Measurements from ENCODE around the gene SUCO. TPM values are rescaled to one million over a fixed set of nuclear protein-coding genes. Genes with fewer than 3 reads are reported as not detected.

SUCO gene
- total RNA-seq, 1 experiment from 2014 or later = 37.4 TPM

DNA sequence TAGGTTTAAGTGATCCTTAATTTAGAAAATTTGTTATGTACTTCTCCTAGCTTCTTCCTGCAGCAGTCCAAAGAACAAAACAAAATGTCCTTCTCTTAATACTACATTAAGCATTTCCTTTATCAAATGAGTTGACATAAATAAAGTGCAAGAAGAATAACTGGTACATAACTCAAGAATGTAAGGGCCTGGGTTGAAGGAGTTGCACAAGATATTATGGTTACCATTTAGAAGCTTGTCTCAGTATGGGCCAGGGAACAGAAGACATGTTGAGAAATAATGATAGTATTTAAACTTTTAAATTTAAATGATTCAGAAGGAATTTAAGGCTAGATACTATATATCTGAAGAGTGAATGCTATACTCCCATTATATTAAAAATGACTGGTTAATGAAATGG lies 23.5 kb downstream of the SUCO start (continued):
- no peak for TF ChIP-seq NR3C1 (CRISPR knock-in tag; conservative IDR thresholded peaks at IDR 0.05; ENCODE audit: low read depth)
- no peak for TF ChIP-seq PRRX2 (CRISPR knock-in tag; IDR thresholded peaks at IDR 0.05)

DNA sequence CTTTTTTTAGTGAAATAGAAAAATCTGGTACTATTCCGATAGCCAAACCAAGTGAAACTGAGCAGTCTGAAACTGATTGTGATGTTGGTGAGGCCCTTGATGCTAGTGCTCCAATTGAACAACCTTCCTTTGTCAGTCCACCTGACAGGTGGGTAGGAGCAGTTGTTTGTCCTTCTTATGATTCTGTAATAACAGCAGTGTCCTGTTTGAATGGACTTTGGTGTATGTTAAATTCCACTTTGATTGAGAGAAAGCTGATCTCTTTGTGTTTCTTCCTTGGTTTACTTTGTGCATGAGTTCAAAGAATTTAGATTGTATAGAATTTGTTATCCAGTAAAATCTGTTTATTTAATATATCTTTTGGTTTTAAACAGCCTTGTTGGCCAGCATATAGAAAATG lies 24.3 kb downstream of the SUCO start:
- no peaks in the 10 kb centered on the region for H3K4me1 Mint-ChIP-seq
- POLR2A ChIA-PET = no interaction called here
- no peaks in the 10 kb centered on the region for H3K9me3 Mint-ChIP-seq
- TF ChIP-seq MXD4 (CRISPR knock-in tag; IDR thresholded peaks at IDR 0.05; ENCODE audit: borderline replicate concordance) = no peak
- TF ChIP-seq, protein P1, sequence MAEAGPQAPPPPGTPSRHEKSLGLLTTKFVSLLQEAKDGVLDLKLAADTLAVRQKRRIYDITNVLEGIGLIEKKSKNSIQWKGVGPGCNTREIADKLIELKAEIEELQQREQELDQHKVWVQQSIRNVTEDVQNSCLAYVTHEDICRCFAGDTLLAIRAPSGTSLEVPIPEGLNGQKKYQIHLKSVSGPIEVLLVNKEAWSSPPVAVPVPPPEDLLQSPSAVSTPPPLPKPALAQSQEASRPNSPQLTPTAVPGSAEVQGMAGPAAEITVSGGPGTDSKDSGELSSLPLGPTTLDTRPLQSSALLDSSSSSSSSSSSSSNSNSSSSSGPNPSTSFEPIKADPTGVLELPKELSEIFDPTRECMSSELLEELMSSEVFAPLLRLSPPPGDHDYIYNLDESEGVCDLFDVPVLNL (CRISPR knock-in tag; IDR thresholded peaks at IDR 0.05; ENCODE audit: borderline replicate concordance, low read depth) = no peak
- TF ChIP-seq, protein P2, sequence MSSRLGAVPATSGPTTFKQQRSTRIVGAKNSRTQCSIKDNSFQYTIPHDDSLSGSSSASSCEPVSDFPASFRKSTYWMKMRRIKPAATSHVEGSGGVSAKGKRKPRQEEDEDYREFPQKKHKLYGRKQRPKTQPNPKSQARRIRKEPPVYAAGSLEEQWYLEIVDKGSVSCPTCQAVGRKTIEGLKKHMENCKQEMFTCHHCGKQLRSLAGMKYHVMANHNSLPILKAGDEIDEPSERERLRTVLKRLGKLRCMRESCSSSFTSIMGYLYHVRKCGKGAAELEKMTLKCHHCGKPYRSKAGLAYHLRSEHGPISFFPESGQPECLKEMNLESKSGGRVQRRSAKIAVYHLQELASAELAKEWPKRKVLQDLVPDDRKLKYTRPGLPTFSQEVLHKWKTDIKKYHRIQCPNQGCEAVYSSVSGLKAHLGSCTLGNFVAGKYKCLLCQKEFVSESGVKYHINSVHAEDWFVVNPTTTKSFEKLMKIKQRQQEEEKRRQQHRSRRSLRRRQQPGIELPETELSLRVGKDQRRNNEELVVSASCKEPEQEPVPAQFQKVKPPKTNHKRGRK (CRISPR knock-in tag; IDR thresholded peaks at IDR 0.05; ENCODE audit: borderline replicate concordance) = no peak
- TF ChIP-seq, protein P3, sequence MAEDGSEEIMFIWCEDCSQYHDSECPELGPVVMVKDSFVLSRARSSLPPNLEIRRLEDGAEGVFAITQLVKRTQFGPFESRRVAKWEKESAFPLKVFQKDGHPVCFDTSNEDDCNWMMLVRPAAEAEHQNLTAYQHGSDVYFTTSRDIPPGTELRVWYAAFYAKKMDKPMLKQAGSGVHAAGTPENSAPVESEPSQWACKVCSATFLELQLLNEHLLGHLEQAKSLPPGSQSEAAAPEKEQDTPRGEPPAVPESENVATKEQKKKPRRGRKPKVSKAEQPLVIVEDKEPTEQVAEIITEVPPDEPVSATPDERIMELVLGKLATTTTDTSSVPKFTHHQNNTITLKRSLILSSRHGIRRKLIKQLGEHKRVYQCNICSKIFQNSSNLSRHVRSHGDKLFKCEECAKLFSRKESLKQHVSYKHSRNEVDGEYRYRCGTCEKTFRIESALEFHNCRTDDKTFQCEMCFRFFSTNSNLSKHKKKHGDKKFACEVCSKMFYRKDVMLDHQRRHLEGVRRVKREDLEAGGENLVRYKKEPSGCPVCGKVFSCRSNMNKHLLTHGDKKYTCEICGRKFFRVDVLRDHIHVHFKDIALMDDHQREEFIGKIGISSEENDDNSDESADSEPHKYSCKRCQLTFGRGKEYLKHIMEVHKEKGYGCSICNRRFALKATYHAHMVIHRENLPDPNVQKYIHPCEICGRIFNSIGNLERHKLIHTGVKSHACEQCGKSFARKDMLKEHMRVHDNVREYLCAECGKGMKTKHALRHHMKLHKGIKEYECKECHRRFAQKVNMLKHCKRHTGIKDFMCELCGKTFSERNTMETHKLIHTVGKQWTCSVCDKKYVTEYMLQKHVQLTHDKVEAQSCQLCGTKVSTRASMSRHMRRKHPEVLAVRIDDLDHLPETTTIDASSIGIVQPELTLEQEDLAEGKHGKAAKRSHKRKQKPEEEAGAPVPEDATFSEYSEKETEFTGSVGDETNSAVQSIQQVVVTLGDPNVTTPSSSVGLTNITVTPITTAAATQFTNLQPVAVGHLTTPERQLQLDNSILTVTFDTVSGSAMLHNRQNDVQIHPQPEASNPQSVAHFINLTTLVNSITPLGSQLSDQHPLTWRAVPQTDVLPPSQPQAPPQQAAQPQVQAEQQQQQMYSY (CRISPR knock-in tag; IDR thresholded peaks at IDR 0.05) = no peak
- TF ChIP-seq, protein P4, sequence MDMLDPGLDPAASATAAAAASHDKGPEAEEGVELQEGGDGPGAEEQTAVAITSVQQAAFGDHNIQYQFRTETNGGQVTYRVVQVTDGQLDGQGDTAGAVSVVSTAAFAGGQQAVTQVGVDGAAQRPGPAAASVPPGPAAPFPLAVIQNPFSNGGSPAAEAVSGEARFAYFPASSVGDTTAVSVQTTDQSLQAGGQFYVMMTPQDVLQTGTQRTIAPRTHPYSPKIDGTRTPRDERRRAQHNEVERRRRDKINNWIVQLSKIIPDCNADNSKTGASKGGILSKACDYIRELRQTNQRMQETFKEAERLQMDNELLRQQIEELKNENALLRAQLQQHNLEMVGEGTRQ (CRISPR knock-in tag; IDR thresholded peaks at IDR 0.05) = no peak
- TF ChIP-seq ZBTB21 (CRISPR knock-in tag; IDR thresholded peaks at IDR 0.05; ENCODE audit: borderline replicate concordance) = no peak
- TF ChIP-seq ZNF671 (CRISPR knock-in tag; IDR thresholded peaks at IDR 0.05) = no peak
- TF ChIP-seq, protein P5, sequence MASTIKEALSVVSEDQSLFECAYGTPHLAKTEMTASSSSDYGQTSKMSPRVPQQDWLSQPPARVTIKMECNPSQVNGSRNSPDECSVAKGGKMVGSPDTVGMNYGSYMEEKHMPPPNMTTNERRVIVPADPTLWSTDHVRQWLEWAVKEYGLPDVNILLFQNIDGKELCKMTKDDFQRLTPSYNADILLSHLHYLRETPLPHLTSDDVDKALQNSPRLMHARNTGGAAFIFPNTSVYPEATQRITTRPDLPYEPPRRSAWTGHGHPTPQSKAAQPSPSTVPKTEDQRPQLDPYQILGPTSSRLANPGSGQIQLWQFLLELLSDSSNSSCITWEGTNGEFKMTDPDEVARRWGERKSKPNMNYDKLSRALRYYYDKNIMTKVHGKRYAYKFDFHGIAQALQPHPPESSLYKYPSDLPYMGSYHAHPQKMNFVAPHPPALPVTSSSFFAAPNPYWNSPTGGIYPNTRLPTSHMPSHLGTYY (CRISPR knock-in tag; IDR thresholded peaks at IDR 0.05) = no peak
- no peak for TF ChIP-seq ZNF232 (CRISPR knock-in tag; IDR thresholded peaks at IDR 0.05)
- no peak for TF ChIP-seq NFE2L1 (CRISPR knock-in tag; IDR thresholded peaks at IDR 0.05)
- no peak for TF ChIP-seq TEAD4 (CRISPR knock-in tag; IDR thresholded peaks at IDR 0.05)
- no peak for TF ChIP-seq OVOL2 (CRISPR knock-in tag; IDR thresholded peaks at IDR 0.05; ENCODE audit: borderline replicate concordance)
- TF ChIP-seq, protein P6, sequence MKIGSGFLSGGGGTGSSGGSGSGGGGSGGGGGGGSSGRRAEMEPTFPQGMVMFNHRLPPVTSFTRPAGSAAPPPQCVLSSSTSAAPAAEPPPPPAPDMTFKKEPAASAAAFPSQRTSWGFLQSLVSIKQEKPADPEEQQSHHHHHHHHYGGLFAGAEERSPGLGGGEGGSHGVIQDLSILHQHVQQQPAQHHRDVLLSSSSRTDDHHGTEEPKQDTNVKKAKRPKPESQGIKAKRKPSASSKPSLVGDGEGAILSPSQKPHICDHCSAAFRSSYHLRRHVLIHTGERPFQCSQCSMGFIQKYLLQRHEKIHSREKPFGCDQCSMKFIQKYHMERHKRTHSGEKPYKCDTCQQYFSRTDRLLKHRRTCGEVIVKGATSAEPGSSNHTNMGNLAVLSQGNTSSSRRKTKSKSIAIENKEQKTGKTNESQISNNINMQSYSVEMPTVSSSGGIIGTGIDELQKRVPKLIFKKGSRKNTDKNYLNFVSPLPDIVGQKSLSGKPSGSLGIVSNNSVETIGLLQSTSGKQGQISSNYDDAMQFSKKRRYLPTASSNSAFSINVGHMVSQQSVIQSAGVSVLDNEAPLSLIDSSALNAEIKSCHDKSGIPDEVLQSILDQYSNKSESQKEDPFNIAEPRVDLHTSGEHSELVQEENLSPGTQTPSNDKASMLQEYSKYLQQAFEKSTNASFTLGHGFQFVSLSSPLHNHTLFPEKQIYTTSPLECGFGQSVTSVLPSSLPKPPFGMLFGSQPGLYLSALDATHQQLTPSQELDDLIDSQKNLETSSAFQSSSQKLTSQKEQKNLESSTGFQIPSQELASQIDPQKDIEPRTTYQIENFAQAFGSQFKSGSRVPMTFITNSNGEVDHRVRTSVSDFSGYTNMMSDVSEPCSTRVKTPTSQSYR (CRISPR knock-in tag; IDR thresholded peaks at IDR 0.05) = no peak
- no peak for TF ChIP-seq FOXJ3 (CRISPR knock-in tag; IDR thresholded peaks at IDR 0.05; ENCODE audit: borderline replicate concordance)
- TF ChIP-seq, protein P7, sequence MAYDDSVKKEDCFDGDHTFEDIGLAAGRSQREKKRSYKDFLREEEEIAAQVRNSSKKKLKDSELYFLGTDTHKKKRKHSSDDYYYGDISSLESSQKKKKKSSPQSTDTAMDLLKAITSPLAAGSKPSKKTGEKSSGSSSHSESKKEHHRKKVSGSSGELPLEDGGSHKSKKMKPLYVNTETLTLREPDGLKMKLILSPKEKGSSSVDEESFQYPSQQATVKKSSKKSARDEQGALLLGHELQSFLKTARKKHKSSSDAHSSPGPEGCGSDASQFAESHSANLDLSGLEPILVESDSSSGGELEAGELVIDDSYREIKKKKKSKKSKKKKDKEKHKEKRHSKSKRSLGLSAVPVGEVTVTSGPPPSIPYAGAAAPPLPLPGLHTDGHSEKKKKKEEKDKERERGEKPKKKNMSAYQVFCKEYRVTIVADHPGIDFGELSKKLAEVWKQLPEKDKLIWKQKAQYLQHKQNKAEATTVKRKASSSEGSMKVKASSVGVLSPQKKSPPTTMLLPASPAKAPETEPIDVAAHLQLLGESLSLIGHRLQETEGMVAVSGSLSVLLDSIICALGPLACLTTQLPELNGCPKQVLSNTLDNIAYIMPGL (CRISPR knock-in tag; IDR thresholded peaks at IDR 0.05) = no peak
- TF ChIP-seq, protein P8, sequence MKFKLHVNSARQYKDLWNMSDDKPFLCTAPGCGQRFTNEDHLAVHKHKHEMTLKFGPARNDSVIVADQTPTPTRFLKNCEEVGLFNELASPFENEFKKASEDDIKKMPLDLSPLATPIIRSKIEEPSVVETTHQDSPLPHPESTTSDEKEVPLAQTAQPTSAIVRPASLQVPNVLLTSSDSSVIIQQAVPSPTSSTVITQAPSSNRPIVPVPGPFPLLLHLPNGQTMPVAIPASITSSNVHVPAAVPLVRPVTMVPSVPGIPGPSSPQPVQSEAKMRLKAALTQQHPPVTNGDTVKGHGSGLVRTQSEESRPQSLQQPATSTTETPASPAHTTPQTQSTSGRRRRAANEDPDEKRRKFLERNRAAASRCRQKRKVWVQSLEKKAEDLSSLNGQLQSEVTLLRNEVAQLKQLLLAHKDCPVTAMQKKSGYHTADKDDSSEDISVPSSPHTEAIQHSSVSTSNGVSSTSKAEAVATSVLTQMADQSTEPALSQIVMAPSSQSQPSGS (CRISPR knock-in tag; IDR thresholded peaks at IDR 0.05; ENCODE audit: borderline replicate concordance, low read depth) = no peak
- TF ChIP-seq, protein P9, sequence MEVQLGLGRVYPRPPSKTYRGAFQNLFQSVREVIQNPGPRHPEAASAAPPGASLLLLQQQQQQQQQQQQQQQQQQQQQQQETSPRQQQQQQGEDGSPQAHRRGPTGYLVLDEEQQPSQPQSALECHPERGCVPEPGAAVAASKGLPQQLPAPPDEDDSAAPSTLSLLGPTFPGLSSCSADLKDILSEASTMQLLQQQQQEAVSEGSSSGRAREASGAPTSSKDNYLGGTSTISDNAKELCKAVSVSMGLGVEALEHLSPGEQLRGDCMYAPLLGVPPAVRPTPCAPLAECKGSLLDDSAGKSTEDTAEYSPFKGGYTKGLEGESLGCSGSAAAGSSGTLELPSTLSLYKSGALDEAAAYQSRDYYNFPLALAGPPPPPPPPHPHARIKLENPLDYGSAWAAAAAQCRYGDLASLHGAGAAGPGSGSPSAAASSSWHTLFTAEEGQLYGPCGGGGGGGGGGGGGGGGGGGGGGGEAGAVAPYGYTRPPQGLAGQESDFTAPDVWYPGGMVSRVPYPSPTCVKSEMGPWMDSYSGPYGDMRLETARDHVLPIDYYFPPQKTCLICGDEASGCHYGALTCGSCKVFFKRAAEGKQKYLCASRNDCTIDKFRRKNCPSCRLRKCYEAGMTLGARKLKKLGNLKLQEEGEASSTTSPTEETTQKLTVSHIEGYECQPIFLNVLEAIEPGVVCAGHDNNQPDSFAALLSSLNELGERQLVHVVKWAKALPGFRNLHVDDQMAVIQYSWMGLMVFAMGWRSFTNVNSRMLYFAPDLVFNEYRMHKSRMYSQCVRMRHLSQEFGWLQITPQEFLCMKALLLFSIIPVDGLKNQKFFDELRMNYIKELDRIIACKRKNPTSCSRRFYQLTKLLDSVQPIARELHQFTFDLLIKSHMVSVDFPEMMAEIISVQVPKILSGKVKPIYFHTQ (CRISPR knock-in tag; IDR thresholded peaks at IDR 0.05) = no peak

More for the DNA sequence above, 24.3 kb downstream of the SUCO start:
- no peak for ATAC-seq
- CTCF ChIA-PET = no interaction called here
- H3K27ac Mint-ChIP-seq = no peak overlapping the region
- H3K4me3 Mint-ChIP-seq = no peak overlapping the region
- peaks cover 49% of the 10 kb centered on the region for H3K36me3 Mint-ChIP-seq
- no peak for DNase-seq (ENCODE audit: low spot score)
- H3K27me3 Mint-ChIP-seq (ENCODE audit: low read depth) = no peaks in the 10 kb centered on the region

Measured in WTC11 (cell line).